Thoracic aorta (tissue), 2 donors: ENCODE results near the gene DMD. TPM values are rescaled to one million over a fixed set of nuclear protein-coding genes. Genes with fewer than 3 reads are reported as not detected.
"Not testable (repeated sequence)": the region's sequence is repeated elsewhere in the genome, so short reads cannot be mapped to it uniquely, and the experiment has no call there.

ENCODE experiments used
- ATAC-seq: fragments of 150-250 bp; one replicate; pipeline ENCODE4 v1.8.0; 2017; ENCODE audit warnings: low read depth; ENCODE audit not compliant: insufficient number of reproducible peaks, low FRiP score
- DNase-seq: peaks from one replicate; pipeline ENCODE4 v3.0.0-alpha.2; 2020; ENCODE audit warnings: low spot score
- H3K27ac ChIP-seq, 2 donors: fragments of 200-600 bp; sonication (generic); 1 replicate in 1 of 2; 2 replicates in 1 of 2; pipeline ENCODE4 v1.5.1; 2016; ENCODE audit warnings: mild to moderate bottlenecking in 2 of 2, moderate library complexity in 2 of 2
- H3K27me3 ChIP-seq: fragments of 200-600 bp; sonication (generic); replicated peaks from 2 replicates; pipeline ENCODE4 v1.6.0; 2016; ENCODE audit warnings: mild to moderate bottlenecking; ENCODE audit not compliant: insufficient read depth
- H3K36me3 ChIP-seq: fragments of 200-600 bp; sonication (generic); one replicate; pipeline ENCODE4 v1.5.1; 2016
- H3K4me1 ChIP-seq, 2 donors: fragments of 200-600 bp; sonication (generic); 1 replicate in 1 of 2; 2 replicates in 1 of 2; pipeline versions ENCODE4 v1.5.1 to v1.6.0; 2016; ENCODE audit warnings: low read depth in 2 of 2, mild to moderate bottlenecking in 1 of 2; ENCODE audit not compliant: control insufficient read depth in 1 of 2
- H3K4me3 ChIP-seq: fragments of 200-600 bp; sonication (generic); 2 replicates; pipeline ENCODE4 v1.5.1; 2016; ENCODE audit warnings: mild to moderate bottlenecking
- H3K9me3 ChIP-seq: fragments of 200-600 bp; sonication (generic); 2 replicates; pipeline ENCODE4 v1.5.1; 2016
- total RNA-seq, 2 donors: library from RNA; depleted of rRNA; stranded (reverse); fragments of >200 nt; gene quantifications; one replicate each; pipeline versions ENCODE4 v1.1.0 to v1.2.3, GENCODE V29; 2016
- TF ChIP-seq, protein P1 (sequence below): fragments of 200-600 bp; sonication (generic); IDR thresholded peaks from one replicate; pipeline ENCODE4 v1.5.1; 2019; ENCODE audit warnings: antibody characterized with exemption

Gene DMD
- total RNA-seq, 2 donors from 2014 or later, result 224 to 233 TPM

- Histone ChIP-seq H3K27ac (no peak overlapping the region), H3K27me3 (no peaks in the 10 kb centered on the region), H3K36me3 (no peaks in the 10 kb centered on the region), H3K4me3 (no peak overlapping the region), H3K4me1 (no peaks in the 10 kb centered on the region), H3K9me3 (no peaks in the 10 kb centered on the region)
- DNase-seq (no peak), ATAC-seq (no peak)
- TF ChIP-seq, protein P1, sequence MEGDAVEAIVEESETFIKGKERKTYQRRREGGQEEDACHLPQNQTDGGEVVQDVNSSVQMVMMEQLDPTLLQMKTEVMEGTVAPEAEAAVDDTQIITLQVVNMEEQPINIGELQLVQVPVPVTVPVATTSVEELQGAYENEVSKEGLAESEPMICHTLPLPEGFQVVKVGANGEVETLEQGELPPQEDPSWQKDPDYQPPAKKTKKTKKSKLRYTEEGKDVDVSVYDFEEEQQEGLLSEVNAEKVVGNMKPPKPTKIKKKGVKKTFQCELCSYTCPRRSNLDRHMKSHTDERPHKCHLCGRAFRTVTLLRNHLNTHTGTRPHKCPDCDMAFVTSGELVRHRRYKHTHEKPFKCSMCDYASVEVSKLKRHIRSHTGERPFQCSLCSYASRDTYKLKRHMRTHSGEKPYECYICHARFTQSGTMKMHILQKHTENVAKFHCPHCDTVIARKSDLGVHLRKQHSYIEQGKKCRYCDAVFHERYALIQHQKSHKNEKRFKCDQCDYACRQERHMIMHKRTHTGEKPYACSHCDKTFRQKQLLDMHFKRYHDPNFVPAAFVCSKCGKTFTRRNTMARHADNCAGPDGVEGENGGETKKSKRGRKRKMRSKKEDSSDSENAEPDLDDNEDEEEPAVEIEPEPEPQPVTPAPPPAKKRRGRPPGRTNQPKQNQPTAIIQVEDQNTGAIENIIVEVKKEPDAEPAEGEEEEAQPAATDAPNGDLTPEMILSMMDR, result no peak
These were observed 1818.8 kb downstream of the DMD start for GRCh38 chrX:31392513-31392912.

DNA sequence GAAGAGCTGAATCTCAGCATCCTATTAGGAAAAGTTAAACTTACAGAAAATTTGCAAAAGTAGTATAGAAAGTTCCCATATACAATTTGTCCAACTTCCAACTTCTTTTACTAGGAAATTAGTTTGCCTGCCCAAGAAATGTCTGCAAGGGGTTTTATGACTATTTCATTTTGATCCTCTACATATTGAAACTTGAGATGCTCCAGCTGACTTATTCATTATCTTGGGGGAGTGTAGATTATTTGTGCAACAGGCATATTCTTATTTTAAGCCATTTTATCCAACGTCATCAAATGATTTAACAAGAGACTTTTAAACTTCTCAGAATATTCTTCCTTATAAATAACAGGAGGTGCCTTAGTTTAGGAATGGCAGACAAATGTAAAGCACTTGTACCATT lies 1822.4 kb downstream of the DMD start:
- TF ChIP-seq, protein P1, result no peak
- no peak for ATAC-seq
- Histone ChIP-seq H3K4me1 (no peaks in the 10 kb centered on the region), H3K9me3 (no peaks in the 10 kb centered on the region), H3K27me3 (no peaks in the 10 kb centered on the region), H3K27ac (no peak overlapping the region), H3K36me3 (no peaks in the 10 kb centered on the region), H3K4me3 (no peak overlapping the region)
- no peak for DNase-seq

DNA sequence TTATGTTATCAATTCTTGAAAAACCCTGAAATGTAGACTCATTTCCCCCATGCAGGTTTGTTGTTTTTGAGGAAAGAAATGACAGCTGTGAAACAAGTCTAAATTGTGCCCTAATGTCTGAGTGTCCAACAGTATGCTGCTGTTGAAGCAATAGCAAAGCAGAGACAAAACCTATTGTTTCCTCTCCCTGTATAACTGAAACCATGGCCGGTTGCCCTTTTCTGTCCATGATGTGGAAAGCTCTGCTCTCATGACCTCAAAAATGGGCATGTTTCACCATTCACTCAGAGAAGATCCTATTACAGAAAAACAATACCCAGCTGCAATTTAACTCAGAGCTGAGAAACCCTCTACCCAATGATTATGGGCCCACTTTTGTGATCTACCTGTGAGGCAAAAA lies 1826.9 kb downstream of the DMD start:
- no peaks in the 10 kb centered on the region for H3K36me3 ChIP-seq
- DNase-seq (no peak), ATAC-seq (no peak)
- no peaks in the 10 kb centered on the region for H3K4me1 ChIP-seq
- H3K4me3 ChIP-seq, result no peak overlapping the region
- no peaks in the 10 kb centered on the region for H3K27me3 ChIP-seq
- no peaks in the 10 kb centered on the region for H3K9me3 ChIP-seq
- no peak overlapping the region for H3K27ac ChIP-seq
- TF ChIP-seq, protein P1, result no peak

DNA sequence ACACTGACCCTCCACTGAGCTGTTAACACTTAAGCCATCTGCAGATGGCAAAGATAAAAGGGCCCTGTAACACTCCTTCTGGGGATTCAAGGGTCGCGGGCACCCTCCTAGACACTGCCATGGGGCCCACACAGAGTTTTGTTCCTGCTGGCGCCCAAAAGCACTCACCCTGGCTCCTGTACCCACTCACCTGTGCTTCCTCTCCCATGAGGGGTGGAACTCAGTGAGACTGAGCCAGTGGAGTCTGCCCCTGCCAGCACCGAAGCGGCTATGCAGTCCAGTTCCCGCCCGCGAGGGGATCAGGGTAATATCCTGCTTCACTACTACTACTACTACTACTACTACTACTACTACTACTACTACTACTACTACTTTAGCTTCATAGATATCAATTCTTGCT lies 1827.4 kb downstream of the DMD start:
- TF ChIP-seq, protein P1, result no peak
- H3K36me3 ChIP-seq, result no peaks in the 10 kb centered on the region
- no peak overlapping the region for H3K27ac ChIP-seq
- no peaks in the 10 kb centered on the region for H3K4me1 ChIP-seq
- no peaks in the 10 kb centered on the region for H3K27me3 ChIP-seq
- H3K4me3 ChIP-seq, result no peak overlapping the region
- DNase-seq, result no peak
- no peak for ATAC-seq
- H3K9me3 ChIP-seq, result no peaks in the 10 kb centered on the region

GRCh38 chrX:31378973-31379372 lies 1832.4 kb downstream of the DMD start:
- not testable (repeated sequence) for DNase-seq, H3K27ac ChIP-seq, H3K36me3 ChIP-seq, ATAC-seq, H3K4me3 ChIP-seq, H3K27me3 ChIP-seq, H3K9me3 ChIP-seq
- H3K4me1 ChIP-seq, result peaks cover 0 to 11% of the 10 kb centered on the region in 2 donors

GRCh38 chrX:31377821-31378220 lies 1833.5 kb downstream of the DMD start:
- not testable (repeated sequence) for H3K36me3 ChIP-seq, ATAC-seq, H3K9me3 ChIP-seq, H3K27ac ChIP-seq, DNase-seq, H3K4me3 ChIP-seq, H3K27me3 ChIP-seq
- peaks cover 0 to 11% of the 10 kb centered on the region in 2 donors for H3K4me1 ChIP-seq
